GM18861 (cell line): ENCODE results near the gene TTC27.
"Not testable (repeated sequence)": the region's sequence is repeated elsewhere in the genome, so short reads cannot be mapped to it uniquely, and the experiment has no call there.

Experiments used
- ATAC-seq: cut with Tn5 transposase; IDR thresholded peaks from one replicate; pipeline ENCODE4 v1.9.1; 2021; ENCODE audit not compliant: unreplicated experiment

The TTC27 gene

DNA sequence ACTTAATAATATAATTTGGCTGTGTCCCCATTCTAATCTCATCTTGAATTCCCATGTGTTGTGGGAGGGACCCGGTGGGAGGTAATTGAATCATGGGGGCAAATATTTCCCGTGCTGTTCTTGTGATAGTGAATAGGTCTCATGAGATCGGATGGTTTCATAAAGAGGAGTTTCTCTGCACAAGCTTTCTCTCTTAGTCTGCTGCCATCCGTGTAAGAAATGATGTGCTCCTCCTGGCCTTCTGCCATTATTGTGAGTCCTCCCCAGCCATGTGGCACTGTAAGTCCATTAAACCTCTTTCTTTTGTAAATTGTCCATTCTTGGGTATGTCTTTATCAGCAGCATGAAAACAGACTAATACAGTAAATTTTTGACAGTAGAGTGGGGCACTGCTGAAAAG lies 216.4 kb downstream of the TTC27 start:
- ATAC-seq = no peak

DNA sequence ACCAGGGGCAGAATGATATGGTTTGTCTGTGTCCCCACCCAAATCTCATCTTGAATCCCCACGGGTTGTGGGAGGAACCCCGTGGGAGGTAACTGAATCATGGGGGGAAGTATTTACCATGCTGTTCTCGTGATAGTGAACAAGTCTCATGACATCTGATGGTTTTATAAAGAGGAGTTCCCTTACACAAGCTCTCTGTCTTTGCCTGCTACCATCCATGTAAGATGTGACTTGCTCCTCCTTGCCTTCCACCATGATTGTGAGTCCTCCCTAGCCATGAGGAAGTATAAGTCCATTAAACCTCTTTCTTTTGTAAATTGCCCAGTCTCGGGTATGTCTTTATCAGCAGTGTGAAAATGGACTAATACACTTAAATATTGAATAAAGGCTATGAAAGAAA lies 218.4 kb downstream of the TTC27 start:
- ATAC-seq = not testable (repeated sequence)

DNA sequence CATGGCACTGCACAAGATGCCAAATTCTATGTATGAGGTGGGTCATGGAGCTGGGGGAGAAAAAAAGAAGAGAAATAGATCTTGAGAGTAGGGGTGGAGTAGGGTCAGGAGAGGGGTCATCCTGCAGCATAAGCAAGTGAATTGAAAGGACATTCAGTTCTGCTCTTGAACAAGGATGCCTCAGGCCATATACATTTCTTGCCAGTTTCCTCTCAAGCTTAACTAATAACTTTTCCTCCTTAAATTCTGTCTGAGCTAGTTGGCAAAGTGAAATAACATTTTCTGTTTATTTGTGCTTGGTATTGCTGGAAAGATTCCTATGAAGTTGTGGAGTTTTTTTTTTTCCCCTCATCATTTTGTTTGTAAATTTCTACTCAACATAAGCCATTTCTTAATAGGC lies 219.9 kb downstream of the TTC27 start:
- ATAC-seq = no peak

DNA sequence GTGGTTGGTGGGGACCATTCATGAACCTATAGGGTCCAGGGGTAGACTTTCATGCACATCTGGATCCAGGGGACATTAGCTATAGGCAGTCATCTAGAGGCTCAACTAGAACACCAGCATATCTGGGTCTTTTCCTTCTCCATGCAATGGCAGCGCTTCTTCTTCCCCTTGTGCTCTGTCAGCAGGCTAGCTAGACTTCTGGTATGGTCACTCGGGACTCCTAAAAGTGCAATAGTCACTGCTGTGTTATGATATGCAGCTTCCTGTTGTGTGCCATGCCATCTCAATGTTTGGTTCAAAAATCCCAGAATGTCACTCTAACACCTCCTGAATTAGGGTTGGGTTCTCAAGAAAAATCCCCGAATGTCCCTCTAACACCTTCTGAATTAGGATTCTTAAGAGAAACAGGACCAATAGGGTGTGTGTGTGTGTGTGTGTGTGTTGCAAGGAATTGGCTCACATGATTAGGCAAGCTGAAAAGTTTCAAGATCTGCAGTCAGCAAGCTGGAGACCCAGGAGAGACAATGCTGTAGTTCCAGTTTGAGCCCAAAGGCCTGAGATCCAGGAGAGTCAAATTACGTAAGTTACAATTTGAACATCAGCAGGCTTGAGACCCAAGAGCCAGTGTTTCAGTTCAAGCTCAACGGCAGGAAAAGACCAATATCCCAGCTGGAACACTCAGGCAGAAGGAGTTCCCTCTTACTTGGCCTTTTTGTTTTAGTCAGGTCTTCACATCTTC lies 221.8 kb downstream of the TTC27 start:
- no peak for ATAC-seq

DNA sequence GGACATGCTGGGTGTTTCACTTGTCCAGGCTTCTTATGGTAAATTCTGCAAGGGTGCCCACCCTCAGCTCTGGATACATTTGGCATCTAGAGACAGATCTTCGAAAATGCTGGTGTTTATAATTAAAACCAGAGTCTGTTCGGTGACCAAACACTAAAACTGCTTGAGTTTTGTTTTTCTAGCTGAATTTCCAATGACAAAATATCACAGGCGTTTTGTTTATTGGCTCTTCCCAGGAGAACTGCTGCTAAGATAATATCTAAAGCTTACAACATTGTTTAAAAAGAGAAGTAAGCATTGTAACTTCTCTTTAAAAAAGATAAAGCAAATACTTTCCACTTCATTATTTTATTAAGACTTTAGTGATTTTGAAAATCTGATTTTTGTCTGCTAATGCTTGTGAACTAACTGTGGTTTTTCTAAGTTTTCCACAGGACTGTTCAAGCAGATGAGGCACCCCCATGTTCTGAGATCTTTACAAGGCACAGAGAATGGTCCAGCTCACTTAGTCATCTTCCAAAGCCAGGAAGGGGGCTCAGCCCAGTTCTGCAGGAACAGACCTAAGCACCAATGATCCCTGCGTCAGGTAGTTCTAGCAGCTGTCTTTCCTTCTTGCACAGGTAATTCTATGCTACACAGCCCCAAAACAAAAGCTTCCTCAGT lies 224.1 kb downstream of the TTC27 start:
- no peak for ATAC-seq

DNA sequence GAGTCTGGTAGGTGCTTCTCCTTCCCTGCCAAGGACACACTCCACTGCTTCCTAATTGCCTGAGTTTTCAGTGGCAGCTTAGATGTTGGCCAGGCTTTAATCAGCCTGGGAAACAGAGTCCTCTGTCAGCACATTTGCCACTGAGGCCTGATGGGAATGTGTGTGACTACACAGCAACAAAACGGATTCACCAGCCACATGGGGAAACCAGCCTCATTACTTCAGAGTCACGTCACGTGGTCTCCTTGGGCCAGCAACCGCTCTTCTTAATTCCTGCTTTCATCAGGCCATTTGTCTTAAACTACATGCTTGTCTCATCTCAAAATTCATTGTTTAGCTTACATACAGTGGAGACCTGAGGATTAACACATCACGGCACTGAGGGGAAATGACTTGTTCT lies 225.0 kb downstream of the TTC27 start:
- ATAC-seq = no peak

DNA sequence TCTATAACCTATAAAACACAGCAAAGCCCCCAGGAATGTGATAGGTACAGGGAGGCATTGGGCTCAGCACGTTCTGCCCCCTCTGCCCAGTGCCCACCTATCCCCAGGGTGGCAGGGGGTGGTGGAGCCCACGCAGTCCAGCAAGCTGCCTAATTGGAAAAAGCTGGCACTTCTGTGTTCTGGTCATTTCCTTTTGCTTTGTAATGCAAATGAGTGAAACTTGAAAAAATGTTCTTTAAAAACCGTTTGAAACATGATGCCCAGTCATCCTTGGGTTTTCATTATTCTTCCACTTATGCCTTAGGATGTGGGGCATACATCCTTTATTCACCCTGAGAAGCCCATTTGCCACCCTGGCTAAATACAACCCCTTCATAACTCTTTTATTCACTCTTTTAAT lies 229.0 kb downstream of the TTC27 start:
- ATAC-seq = no peak

DNA sequence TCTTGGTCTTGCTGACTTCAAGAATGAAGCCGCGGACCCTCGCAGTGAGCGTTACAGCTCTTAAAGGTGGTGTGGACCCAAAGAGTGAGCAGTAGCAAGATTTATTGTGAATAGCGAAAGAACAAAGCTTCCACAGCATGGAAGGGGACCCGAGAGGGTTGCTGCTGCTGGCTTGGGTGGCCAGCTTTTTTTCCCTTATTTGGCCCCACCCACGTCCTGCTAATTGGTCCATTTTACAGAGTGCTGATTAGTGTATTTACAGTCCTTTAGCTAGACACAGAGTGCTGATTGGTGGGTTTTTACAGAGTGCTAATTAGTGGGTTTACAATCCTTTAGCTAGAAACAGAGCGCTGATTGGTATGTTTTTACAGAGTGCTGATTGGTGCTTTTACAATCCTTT lies 230.9 kb downstream of the TTC27 start:
- no peak for ATAC-seq

DNA sequence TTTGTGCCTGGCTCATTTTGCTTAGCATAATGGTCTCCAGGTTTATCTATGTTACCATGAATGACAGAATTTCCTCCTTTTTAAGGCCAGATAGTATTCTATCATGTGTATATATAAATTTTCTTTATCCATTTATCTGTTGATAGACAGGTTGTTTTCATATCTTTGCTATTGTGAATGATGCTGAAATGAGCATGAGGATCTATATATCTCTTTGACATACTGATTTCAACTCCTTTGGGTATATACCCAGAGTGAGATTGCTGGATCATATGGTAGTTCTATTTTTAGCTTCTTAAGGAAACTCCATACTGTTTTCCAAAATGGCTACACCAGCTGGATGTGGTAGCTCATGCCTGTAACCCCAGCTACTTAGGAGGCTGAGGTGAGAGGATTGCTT lies 232.5 kb downstream of the TTC27 start:
- no peak for ATAC-seq

DNA sequence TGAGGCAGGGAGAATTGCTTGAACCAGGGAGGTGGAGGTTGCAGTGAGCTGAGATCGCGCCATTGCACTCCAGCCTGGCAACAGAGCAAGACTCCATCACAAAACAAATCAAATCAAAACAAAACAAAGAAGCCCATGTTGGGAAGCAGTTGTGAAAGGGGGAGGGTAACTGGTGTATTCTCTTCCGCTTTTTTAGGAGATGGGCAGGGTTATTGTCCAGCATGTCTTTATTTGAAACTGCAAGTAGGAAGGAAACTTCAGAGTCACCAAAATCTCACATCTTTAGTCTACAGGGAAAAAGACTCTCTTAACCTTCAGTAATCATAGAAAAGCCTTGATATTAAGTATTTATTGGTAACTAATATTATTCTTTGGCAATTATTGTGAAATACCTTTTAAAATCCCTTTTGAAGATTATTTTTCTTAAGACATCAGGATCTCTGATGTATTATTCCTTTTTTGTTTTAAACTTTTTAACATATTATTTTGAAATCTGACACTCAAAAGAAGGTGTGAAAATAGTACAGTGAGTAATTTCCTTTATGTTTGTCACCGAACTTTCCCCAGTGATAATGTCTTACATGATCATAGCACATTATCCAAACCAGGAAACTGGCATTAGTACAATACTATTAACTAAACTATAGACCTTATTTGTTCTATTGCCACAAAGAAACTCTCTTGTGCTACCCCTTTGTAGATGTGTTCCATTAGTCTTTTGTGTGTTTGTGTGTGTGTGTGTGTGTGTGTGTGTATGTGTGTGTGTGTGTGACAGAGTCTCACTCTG lies 234.6 kb downstream of the TTC27 start:
- ATAC-seq = no peak

DNA sequence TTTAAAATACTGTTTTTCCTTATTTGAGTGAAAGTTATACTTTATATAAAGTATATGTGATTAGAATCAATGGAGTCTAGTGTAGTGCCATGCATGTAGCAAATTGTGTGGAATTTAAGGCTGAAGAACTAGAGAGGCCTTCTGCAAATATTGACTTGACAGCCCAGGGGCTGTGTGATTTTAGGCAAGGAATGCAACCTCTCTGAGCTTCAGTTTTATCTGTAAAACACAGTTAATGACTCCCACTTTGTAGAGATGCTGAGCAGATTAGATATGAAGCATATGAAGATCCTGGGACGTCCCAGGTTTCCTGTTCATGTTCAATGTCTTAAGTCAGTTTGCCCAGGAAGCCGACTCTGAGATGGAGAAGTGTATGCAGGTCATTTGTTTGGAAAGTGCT lies 235.5 kb downstream of the TTC27 start:
- no peak for ATAC-seq

DNA sequence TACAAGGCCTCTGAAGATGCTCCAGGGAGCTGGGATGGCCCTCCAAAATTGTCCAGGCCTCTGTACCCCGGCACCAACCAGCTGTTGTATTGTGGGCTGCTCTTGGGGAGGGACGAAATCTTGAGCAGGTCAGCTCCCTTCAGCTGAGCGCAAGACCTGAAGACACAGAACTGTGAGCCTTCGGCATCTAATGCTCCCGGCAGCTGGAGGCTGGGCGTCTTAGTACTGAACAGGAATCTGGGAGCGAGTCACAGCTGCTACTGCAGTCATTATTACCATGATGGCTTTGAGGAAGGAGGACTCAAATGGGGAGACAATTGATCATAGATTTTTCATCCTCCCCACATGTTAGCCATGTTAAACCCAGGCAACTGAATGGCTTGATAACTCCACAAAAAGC lies 236.0 kb downstream of the TTC27 start:
- ATAC-seq = no peak

DNA sequence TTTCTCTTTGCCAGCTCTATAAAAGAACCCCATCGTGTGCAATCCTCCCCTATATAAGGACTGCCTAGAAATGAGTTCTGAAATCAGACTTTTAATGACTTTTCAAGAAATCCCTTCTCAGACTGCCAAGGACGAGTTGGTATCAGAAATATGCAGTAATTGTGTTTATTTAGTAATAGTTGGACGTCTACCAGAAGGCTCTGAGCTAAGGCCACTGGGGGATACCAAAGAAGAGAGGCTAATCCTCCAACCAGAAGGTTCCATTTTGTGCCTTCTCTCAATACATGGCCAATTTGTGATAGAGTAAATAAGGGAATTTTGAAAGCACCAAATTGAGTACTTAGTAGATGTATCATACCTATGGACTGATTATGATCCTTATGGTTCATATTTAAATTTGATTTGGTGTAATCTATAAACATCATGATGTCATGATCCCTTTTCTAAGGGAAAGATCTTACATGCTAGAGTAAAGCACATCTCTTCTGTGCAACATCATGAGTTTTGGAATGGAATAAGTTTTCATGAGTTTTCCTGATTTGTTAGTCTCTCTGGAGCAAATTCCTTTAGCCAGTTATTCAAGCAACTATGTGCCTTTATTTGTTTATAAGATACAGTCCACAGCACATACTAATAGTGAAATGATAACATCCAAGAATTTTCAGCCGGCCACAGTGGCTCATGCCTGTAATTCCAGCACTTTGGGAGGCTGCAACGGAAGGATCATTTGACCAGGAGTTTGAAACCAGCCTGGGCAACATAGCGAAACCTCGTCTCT lies 236.7 kb downstream of the TTC27 start:
- no peak for ATAC-seq

DNA sequence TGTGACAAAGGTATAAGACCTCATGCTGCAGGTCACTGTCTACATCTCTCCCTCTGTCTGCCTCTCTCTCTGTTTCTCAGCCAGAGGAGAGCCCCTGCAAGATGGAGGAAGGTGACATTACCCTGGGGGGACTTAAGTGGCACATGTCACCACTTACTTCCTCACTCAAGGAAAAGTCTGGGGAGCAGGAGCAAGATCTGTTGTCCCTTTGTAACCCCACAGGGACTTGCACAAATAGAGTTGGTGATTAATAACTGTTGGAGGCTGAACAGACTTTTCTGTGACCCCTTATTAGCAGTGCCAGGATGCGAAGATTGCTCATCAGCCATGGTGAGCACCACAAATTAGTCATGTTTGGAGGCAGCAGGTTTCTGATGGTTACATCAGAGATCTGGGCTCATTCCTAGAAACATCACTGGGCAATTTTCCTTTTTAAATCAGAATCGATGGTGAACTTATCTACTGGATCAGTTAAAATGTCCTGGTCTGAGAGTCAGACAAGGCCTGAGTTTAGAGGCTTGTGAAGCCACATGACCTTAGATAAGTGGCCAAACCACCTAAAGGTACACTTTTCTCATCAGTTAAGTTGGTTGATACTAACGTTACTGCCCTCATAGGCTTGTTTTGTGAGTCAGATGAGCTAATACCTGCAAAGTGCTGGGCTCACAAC lies 237.7 kb downstream of the TTC27 start:
- no peak for ATAC-seq

DNA sequence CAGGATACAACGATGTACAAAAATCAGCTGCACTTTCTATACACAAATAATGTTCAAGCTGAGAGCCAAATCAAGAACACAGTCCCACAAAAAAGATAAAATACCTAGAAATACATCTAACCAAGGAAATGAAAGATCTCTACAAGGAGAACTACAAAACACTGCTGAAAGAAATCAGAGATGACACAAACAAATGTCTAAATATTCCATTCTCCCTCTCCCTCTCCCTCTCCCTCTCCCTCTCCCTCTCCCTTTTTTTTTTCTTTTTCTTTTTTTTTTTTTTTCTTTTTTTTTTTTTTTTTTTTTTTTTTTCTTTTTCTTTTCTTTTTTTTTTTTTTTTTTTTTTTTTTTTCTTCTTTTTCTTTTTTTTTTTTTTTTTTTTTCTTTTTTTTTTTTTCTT lies 238.6 kb downstream of the TTC27 start:
- ATAC-seq = not testable (repeated sequence)
